Measurements from ENCODE around the gene OTUD7B.
A peak's percentile ranks its signal among the peaks of the same experiment; 100 is the strongest.
"Not testable (repeated sequence)": the region's sequence is repeated elsewhere in the genome, so short reads cannot be mapped to it uniquely, and the experiment has no call there.

Gene OTUD7B

DNA sequence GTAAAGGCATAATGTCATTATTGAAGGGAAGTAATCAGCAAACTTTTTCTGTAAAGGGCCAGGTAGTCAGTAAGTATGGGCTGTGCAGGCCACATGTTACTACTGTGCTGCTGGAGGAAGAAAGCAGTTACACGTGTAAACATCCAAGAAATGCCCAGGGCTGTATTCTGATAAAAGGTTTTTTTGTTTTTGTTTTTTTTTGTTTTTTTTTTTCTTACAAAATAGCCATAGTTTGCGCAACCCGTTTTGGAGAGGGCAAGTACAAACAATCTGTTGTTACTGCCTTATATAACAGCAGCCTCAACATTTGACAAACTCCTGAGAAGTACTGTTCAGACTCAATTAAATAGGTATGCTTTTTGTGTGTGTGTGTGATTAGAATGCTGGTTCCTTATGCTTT is 47.2 kb downstream of the OTUD7B start:
- peaks cover 55% of the 10 kb centered on the region for H3K36me3 ChIP-seq (ENCODE audit: insufficient read depth, low read length)
- no peak overlapping the region for H3K4me3 ChIP-seq (ENCODE audit: low read length)
- H3K9me3 ChIP-seq (ENCODE audit: low read length): peaks cover 7% of the 10 kb centered on the region
- H2AFZ ChIP-seq (ENCODE audit: low read depth, low read length): no peak overlapping the region
- H3K4me1 ChIP-seq (ENCODE audit: insufficient read depth, low read length): no peaks in the 10 kb centered on the region
- H3K27me3 ChIP-seq (ENCODE audit: insufficient read depth, low read length): no peaks in the 10 kb centered on the region

DNA sequence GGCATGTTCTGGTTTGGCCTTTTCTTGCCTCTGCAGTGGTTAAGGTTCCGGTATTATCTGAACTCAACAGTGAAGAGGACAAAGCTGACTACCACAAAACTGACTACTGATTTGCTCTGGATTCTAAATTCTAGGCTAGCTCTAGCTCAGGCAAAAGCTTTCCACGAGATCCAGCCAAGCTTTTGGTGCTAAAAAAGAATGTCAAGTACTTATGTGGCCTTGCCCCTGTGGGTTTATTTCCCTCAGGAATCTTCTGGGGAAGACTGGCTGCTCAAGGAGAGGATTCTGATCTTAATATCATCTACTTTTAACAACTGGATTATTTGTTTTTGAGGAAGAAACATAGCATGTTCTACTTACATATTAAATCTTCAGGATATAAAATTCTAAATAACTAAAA is 47.8 kb downstream of the OTUD7B start:
- Histone ChIP-seq H2AFZ (ENCODE audit: low read depth, low read length) (no peak overlapping the region), H3K4me3 (ENCODE audit: low read length) (no peak overlapping the region), H3K4me1 (ENCODE audit: insufficient read depth, low read length) (no peaks in the 10 kb centered on the region), H3K36me3 (ENCODE audit: insufficient read depth, low read length) (peaks cover 59% of the 10 kb centered on the region), H3K9me3 (ENCODE audit: low read length) (peaks cover 11% of the 10 kb centered on the region), H3K27me3 (ENCODE audit: insufficient read depth, low read length) (no peaks in the 10 kb centered on the region)

DNA sequence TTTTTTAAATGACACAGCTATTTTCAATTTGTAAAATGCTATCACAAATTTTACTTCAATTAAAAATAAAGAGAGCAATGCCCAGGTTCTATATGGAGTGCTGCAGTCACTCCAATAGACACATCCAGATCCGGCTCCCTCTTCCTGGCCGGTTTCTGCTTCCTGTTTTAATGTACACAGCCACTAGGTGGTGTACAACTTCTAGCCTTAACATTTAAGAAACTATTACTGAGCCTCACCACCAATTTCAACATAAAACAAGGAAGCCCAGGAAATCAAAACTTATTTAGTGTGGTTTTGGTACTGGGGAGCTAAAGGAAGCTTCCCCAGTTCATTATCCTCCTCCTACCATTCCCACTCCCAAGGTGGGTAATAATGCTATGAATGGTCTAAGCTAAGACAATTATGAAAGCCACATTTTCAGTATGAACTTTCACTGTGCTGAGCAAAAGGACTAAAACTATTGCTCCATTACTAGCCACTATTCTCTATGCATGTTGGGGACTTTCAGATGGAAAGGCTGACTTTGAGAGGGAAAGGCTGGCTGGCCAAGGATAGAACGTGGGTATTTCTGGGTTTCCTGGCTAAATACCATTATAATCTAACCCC is 48.4 kb downstream of the OTUD7B start:
- no peak overlapping the region for H2AFZ ChIP-seq (ENCODE audit: low read depth, low read length)
- H3K36me3 ChIP-seq (ENCODE audit: insufficient read depth, low read length): peaks cover 58% of the 10 kb centered on the region
- no peaks in the 10 kb centered on the region for H3K4me1 ChIP-seq (ENCODE audit: insufficient read depth, low read length)
- H3K9me3 ChIP-seq (ENCODE audit: low read length): peaks cover 13% of the 10 kb centered on the region
- H3K4me3 ChIP-seq (ENCODE audit: low read length): no peak overlapping the region
- no peaks in the 10 kb centered on the region for H3K27me3 ChIP-seq (ENCODE audit: insufficient read depth, low read length)

DNA sequence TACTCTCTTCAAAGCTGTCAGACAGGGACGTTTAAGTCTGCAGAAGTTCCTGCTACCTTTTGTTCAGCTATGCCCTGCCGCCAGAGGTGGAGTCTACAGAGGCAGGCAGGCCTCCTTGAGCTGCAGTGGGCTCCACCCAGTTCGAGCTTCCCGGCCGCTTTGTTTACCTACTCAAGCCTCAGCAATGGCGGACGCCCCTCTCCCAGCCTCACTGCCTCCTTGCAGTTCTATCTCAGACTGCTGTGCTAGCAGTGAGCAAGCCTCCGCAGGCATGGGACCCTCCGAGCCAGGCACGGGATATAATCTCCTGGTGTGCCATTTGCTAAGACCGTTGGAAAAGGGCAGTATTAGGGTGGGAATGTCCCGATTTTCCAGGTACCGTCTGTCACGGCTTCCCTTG is 53.0 kb downstream of the OTUD7B start:
- not testable (repeated sequence) for H3K4me1 ChIP-seq (ENCODE audit: insufficient read depth, low read length); H3K4me3 ChIP-seq (ENCODE audit: low read length); H2AFZ ChIP-seq (ENCODE audit: low read depth, low read length); H3K27me3 ChIP-seq (ENCODE audit: insufficient read depth, low read length)
- H3K36me3 ChIP-seq (ENCODE audit: insufficient read depth, low read length): peaks cover 32% of the 10 kb centered on the region
- peaks cover 13% of the 10 kb centered on the region for H3K9me3 ChIP-seq (ENCODE audit: low read length)

DNA sequence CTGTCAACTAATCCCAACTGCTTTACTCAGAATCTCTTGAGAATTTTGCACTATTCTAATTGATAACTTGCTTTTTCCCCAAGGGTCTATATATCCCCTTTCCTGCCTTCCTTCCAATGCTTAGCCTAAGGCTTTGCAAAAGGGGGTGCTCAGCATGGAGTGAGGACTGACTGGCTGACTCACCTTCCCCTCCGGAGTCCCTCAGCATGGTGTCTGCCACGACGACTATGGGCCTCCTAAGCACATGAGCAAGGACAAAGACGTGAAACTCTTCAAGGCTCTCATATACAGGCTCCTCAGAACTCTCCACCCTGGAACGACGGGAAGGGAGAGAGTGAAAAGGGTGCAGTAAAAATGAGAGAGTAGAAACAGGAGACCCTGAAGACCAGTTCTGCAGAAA is 60.6 kb downstream of the OTUD7B start:
- H3K27me3 ChIP-seq (ENCODE audit: insufficient read depth, low read length): no peaks in the 10 kb centered on the region
- H3K4me1 ChIP-seq (ENCODE audit: insufficient read depth, low read length): no peaks in the 10 kb centered on the region
- no peak overlapping the region for H3K4me3 ChIP-seq (ENCODE audit: low read length)
- H3K9me3 ChIP-seq (ENCODE audit: low read length): no peaks in the 10 kb centered on the region
- H3K36me3 ChIP-seq (ENCODE audit: insufficient read depth, low read length): peaks cover 47% of the 10 kb centered on the region
- H2AFZ ChIP-seq (ENCODE audit: low read depth, low read length): no peak overlapping the region

DNA sequence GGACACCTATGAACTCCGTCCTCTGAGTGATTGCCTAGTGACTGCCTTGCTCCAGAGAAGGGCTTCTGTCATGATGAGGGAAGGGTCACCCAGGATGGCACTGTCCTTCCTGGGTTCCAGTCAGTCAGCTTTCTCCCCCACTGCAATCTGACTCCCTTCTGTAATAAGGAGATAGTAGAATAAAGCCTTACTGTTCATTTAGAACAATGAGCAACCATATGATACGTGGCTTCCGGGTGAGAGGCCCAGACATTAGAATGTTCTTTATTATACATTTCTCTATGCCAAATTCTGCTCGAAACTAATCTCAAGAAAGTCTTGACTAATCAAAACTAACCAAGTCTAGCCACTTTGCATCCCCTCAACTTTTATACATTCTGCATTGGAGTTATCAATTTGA is 65.3 kb downstream of the OTUD7B start:
- Histone ChIP-seq H3K36me3 (ENCODE audit: insufficient read depth, low read length) (peaks cover 57% of the 10 kb centered on the region), H3K9me3 (ENCODE audit: low read length) (no peaks in the 10 kb centered on the region), H2AFZ (ENCODE audit: low read depth, low read length) (no peak overlapping the region), H3K4me1 (ENCODE audit: insufficient read depth, low read length) (peaks cover 5% of the 10 kb centered on the region), H3K27me3 (ENCODE audit: insufficient read depth, low read length) (no peaks in the 10 kb centered on the region), H3K4me3 (ENCODE audit: low read length) (no peak overlapping the region)

DNA sequence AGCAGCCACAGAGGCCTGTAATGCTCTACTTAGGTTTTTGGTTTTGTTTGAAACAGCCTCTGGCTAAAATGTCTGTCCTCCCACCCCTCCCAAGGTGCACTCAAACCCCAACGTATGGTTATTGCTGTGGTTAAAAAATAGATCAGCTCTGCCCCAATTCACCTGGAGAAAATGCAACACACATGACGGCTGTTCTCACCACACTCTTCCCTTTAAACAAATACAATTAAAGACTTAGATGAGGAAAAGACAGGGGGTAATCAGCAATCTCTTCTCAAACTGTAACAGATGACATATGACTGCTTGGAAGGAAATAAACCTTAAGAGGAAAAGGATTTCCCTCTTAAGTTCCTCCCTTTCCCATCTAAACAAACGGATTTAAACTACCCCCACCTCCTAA is 67.6 kb downstream of the OTUD7B start:
- no peaks in the 10 kb centered on the region for H3K27me3 ChIP-seq (ENCODE audit: insufficient read depth, low read length)
- H3K36me3 ChIP-seq (ENCODE audit: insufficient read depth, low read length): peaks cover 37% of the 10 kb centered on the region
- no peaks in the 10 kb centered on the region for H3K9me3 ChIP-seq (ENCODE audit: low read length)
- no peak overlapping the region for H3K4me3 ChIP-seq (ENCODE audit: low read length)
- H2AFZ ChIP-seq (ENCODE audit: low read depth, low read length): no peak overlapping the region
- peaks cover 11% of the 10 kb centered on the region for H3K4me1 ChIP-seq (ENCODE audit: insufficient read depth, low read length)

DNA sequence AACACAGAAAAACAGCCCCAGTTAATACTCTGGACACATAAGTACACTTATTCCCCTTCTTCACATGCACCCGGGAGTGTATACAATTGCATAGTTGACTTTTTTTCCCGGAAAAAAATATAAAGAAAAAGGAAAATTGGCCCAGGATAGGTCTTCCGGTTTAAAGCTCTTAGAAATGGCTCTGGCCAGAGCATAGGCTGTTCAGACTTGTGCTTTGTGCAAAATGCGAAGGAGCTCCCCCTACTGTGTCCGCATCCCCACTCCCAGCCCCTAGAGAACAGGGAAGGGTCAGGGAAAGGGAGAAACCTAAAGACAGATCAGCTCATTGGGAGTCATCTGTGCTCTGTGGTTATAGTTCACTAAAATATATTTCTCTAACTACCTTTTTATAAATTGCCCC is 68.3 kb downstream of the OTUD7B start:
- no peaks in the 10 kb centered on the region for H3K9me3 ChIP-seq (ENCODE audit: low read length)
- peaks cover 30% of the 10 kb centered on the region for H3K36me3 ChIP-seq (ENCODE audit: insufficient read depth, low read length)
- H3K4me3 ChIP-seq (ENCODE audit: low read length): no peak overlapping the region
- no peak overlapping the region for H2AFZ ChIP-seq (ENCODE audit: low read depth, low read length)
- H3K4me1 ChIP-seq (ENCODE audit: insufficient read depth, low read length): peaks cover 14% of the 10 kb centered on the region
- no peaks in the 10 kb centered on the region for H3K27me3 ChIP-seq (ENCODE audit: insufficient read depth, low read length)

DNA sequence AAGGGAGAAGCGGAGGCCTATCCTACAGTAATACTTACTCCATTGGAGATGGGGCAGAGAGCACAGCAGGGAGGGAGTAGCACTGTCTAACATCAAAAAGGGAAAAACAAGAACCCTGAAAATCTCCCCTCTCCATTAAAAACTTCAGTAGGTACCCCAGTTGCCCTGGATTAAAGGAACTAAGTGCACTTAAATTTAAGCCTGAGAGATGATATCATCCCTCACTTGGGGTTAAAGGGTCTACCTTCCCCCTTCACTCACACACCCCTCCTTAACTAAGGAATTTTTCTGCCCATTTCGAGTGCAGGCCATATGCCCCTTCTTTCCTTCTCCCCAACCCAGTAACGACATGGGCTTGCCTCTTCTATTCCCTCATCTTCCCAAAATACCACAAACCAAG is 70.1 kb downstream of the OTUD7B start:
- Histone ChIP-seq H3K9me3 (ENCODE audit: low read length) (no peaks in the 10 kb centered on the region), H2AFZ (ENCODE audit: low read depth, low read length) (no peak overlapping the region), H3K36me3 (ENCODE audit: insufficient read depth, low read length) (peaks cover 24% of the 10 kb centered on the region), H3K4me1 (ENCODE audit: insufficient read depth, low read length) (peaks cover 18% of the 10 kb centered on the region), H3K4me3 (ENCODE audit: low read length) (no peak overlapping the region), H3K27me3 (ENCODE audit: insufficient read depth, low read length) (no peaks in the 10 kb centered on the region)

DNA sequence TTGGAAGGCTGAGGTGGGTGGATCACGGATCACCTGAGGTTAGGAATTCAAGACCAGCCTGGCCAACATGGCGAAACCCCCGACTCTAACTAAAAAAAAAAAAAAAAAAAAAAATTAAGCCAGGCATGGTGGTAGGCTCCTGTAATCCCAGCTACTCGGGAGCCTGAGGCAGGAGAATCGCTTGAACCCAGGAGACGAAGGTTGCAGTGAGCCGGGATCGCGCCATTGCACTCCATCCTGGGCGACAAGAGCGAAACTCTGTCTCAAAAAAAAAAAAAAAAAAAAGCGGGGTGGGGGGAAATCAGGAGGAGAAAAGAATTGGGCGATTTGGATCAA is 71.9 kb downstream of the OTUD7B start:
- not testable (repeated sequence) for H3K36me3 ChIP-seq (ENCODE audit: insufficient read depth, low read length); H3K27me3 ChIP-seq (ENCODE audit: insufficient read depth, low read length); H2AFZ ChIP-seq (ENCODE audit: low read depth, low read length); H3K4me3 ChIP-seq (ENCODE audit: low read length); H3K9me3 ChIP-seq (ENCODE audit: low read length)
- H3K4me1 ChIP-seq (ENCODE audit: insufficient read depth, low read length): peaks cover 18% of the 10 kb centered on the region

DNA sequence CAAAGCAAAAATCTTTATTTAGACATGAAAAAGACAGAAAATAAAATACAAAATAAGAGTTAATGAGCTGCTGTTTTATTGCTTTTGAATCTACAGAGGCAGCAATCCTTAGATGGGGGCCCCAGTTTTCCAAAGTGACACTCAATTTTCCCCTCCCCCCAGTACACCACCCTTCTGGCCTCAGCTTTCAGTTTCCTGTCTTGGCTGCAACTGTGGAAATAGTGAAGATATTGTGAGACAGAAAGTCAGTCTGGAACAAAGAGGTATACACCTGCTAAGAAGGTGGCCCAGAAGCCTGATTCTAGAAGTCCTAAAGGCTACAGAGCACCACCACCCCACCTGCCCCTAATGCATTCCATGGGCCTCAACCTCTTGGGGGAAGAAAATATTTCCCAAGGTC is 72.8 kb downstream of the OTUD7B start:
- Histone ChIP-seq H3K4me1 (ENCODE audit: insufficient read depth, low read length) (peaks cover 18% of the 10 kb centered on the region), H2AFZ (ENCODE audit: low read depth, low read length) (no peak overlapping the region), H3K9me3 (ENCODE audit: low read length) (no peaks in the 10 kb centered on the region), H3K27me3 (ENCODE audit: insufficient read depth, low read length) (no peaks in the 10 kb centered on the region), H3K36me3 (ENCODE audit: insufficient read depth, low read length) (peaks cover under 1% of the 10 kb centered on the region), H3K4me3 (ENCODE audit: low read length) (no peak overlapping the region)

DNA sequence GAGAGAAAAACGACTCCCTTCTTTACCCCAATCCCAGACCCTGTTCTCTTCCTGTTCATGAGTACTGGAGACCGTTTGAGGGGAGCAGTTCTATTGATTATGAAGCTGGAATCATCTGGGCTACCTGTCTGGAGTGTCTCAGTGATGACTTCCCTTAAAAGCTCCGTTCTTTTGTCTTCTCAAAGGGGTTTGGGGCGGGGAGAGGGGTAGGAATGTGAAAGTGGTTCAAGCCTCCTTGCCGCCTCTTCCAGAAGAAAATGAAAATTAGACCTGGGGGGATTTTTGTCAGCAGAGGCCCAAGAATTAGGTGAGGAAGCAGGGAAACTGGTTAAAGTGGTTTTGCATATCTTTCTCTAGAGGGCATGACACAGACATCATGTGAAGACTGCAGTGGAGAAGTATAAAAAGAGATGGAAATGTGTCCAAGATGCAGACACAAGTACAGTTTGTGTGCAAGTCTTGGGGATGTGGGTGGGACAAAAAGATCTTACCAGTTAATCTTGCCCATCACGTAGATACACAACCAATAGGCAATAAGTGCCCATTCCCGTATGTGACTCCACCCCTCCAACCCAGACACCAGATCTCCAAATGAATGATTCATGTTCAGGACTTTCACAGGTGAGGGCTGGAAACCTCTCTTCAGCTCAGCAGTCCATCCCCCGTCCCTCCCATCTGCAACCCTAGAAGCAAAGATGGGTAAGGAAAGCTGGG is 73.4 kb downstream of the OTUD7B start:
- peak overlapping the region; percentile 30 for H3K4me3 ChIP-seq (ENCODE audit: low read length)
- H3K27me3 ChIP-seq (ENCODE audit: insufficient read depth, low read length): no peaks in the 10 kb centered on the region
- no peaks in the 10 kb centered on the region for H3K36me3 ChIP-seq (ENCODE audit: insufficient read depth, low read length)
- H3K4me1 ChIP-seq (ENCODE audit: insufficient read depth, low read length): peaks cover 16% of the 10 kb centered on the region
- H3K9me3 ChIP-seq (ENCODE audit: low read length): no peaks in the 10 kb centered on the region
- H2AFZ ChIP-seq (ENCODE audit: low read depth, low read length): no peak overlapping the region

DNA sequence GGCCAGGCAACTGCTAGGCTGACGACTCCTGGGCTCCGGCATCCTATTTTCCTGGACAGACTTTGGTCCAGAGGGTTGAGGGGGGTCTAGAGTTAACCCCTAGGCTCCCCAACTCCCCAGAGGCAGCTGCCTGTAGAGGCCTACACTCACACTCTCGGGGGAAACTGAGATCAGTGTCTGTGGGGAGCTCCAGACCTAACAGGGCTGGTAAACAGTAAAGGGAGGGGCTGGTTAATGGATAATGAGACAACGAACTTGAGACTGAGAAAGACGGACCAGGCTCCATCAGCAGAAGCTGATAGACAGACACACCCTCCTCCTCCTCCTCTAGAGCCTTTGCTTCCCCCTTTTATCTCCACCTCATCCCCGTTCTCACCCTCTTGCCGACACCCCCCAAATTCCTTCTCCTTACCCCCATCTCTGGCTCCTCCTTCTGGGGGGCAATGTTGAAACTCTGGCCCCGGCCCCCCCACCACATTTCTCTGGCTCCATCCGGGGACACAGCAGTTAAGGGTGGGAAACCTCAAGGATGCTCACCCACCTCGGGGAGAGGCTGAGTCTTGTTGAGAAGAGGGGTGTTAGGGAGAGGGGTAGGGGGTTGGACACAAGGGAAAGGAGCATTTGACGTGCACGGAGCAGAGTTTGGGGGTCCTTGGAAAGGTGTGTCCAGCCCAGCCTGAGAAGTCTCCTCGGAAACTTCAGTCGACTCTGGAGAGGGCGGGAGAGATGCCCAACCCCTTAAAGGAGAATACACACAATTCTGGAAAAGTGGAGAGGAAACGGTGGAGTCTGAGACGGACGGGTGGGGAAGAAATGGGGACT is 74.1 kb downstream of the OTUD7B start, which contains the start of gene MTMR11:
MTMR11 (minus strand) TSS at position 710 of the 822 bp plus-strand sequence; CDS start at position 478, 232 bp downstream.
- H3K4me3 ChIP-seq (ENCODE audit: low read length): peak within 1 kb of the TSS; percentile 30
- H3K27me3 ChIP-seq (ENCODE audit: insufficient read depth, low read length): no peaks in the 10 kb centered on the region
- no peaks in the 10 kb centered on the region for H3K36me3 ChIP-seq (ENCODE audit: insufficient read depth, low read length)
- H2AFZ ChIP-seq (ENCODE audit: low read depth, low read length): no peak within 1 kb of the TSS
- H3K4me1 ChIP-seq (ENCODE audit: insufficient read depth, low read length): peaks cover 12% of the 10 kb centered on the region
- H3K9me3 ChIP-seq (ENCODE audit: low read length): no peaks in the 10 kb centered on the region

All from neuron (in vitro differentiated cells).